GM04504 (cell line): ENCODE data around the gene C5orf24.
"Not testable (repeated sequence)": the region's sequence is repeated elsewhere in the genome, so short reads cannot be mapped to it uniquely, and the experiment has no call there.

Experiments
- DNase-seq: peaks from one replicate; pipeline ENCODE4 v3.0.0-alpha.2; 2012; ENCODE audit warnings: low read depth

C5orf24 gene

GRCh38 chr5:134857401-134857800, 11.6 kb downstream of the C5orf24 start:
- DNase-seq, result no peak

- no peak for DNase-seq
Measured at GRCh38 chr5:134864707-134865106, 18.9 kb downstream of the C5orf24 start.

GRCh38 chr5:134873494-134873893, 27.7 kb downstream of the C5orf24 start:
- DNase-seq, result no peak

- DNase-seq, result peak; percentile 72
Measured at GRCh38 chr5:134873987-134874830, 28.4 kb downstream of the C5orf24 start, which contains the start of gene TXNDC15. TXNDC15 (plus strand) TSS chr5:134874371; CDS start chr5:134874428, 57 bp downstream.

- DNase-seq, result peak; percentile 75
Measured at GRCh38 chr5:134874831-134875655, 29.3 kb downstream of the C5orf24 start.

- no peak for DNase-seq
Measured at GRCh38 chr5:134877159-134877558, 31.4 kb downstream of the C5orf24 start.

GRCh38 chr5:134878403-134878802, 32.6 kb downstream of the C5orf24 start:
- DNase-seq, result no peak

- no peak for DNase-seq
Measured at GRCh38 chr5:134879456-134879855, 33.7 kb downstream of the C5orf24 start.

- not testable (repeated sequence) for DNase-seq
Measured at GRCh38 chr5:134880937-134881336, 35.2 kb downstream of the C5orf24 start.

GRCh38 chr5:134881711-134882110, 35.9 kb downstream of the C5orf24 start:
- not testable (repeated sequence) for DNase-seq

GRCh38 chr5:134887593-134888159, 41.9 kb downstream of the C5orf24 start:
- no peak for DNase-seq

GRCh38 chr5:134889335-134889734, 43.6 kb downstream of the C5orf24 start:
- DNase-seq, result no peak

- DNase-seq, result no peak
Measured at GRCh38 chr5:134891473-134891872, 45.7 kb downstream of the C5orf24 start.

GRCh38 chr5:134892282-134892681, 46.5 kb downstream of the C5orf24 start:
- DNase-seq, result no peak

GRCh38 chr5:134892926-134893325, 47.2 kb downstream of the C5orf24 start:
- DNase-seq, result no peak

GRCh38 chr5:134893748-134894505, 48.2 kb downstream of the C5orf24 start:
- DNase-seq, result no peak

- DNase-seq, result no peak
Measured at GRCh38 chr5:134902071-134902801, 56.5 kb downstream of the C5orf24 start.

GRCh38 chr5:134904610-134905245, 59.0 kb downstream of the C5orf24 start, which contains the start of gene PCBD2:
PCBD2 (plus strand) TSS chr5:134905131; CDS start chr5:134905140, 9 bp downstream.
- peak; percentile 80 for DNase-seq

GRCh38 chr5:134905246-134905996, 59.7 kb downstream of the C5orf24 start:
- DNase-seq, result peak; percentile 24

GRCh38 chr5:134906811-134907210, 61.0 kb downstream of the C5orf24 start:
- DNase-seq, result no peak
